Hematopoietic multipotent progenitor cell treated with erythropoietin and hydrocortisone succinate and interleukin-3 and kit ligand, for 17 days (in vitro differentiated cells): ENCODE results near the gene MAP10.
"Not testable (repeated sequence)": the region's sequence is repeated elsewhere in the genome, so short reads cannot be mapped to it uniquely, and the experiment has no call there.

Experiments used
- DNase-seq: peaks from one replicate; pipeline ENCODE4 v3.0.0-alpha.2; 2015; ENCODE audit warnings: low spot score

MAP10 gene

GRCh38 chr1:232805269-232806185 is at the start of gene MAP10:
Gene MAP10, plus strand, starts transcription at chr1:232805416. Its CDS starts 34 bp downstream, at chr1:232805450.
- DNase-seq = no peak

GRCh38 chr1:232764458-232765251 is 40.6 kb upstream of the MAP10 start:
- no peak for DNase-seq

GRCh38 chr1:232765542-232765941 is 39.7 kb upstream of the MAP10 start:
- no peak for DNase-seq

GRCh38 chr1:232766241-232766890 is 38.9 kb upstream of the MAP10 start:
- no peak for DNase-seq

GRCh38 chr1:232766904-232767303 is 38.3 kb upstream of the MAP10 start:
- DNase-seq = no peak

- no peak for DNase-seq
Measured at GRCh38 chr1:232767305-232768074, 37.7 kb upstream of the MAP10 start.

- no peak for DNase-seq
Measured at GRCh38 chr1:232768793-232769192, 36.4 kb upstream of the MAP10 start.

GRCh38 chr1:232769733-232770132 is 35.5 kb upstream of the MAP10 start:
- DNase-seq = no peak

- DNase-seq = no peak
Measured at GRCh38 chr1:232773752-232774151, 31.5 kb upstream of the MAP10 start.

- no peak for DNase-seq
Measured at GRCh38 chr1:232776526-232777106, 28.6 kb upstream of the MAP10 start.

GRCh38 chr1:232780354-232780753 is 24.9 kb upstream of the MAP10 start:
- no peak for DNase-seq

- no peak for DNase-seq
Measured at GRCh38 chr1:232784794-232785193, 20.4 kb upstream of the MAP10 start.

- not testable (repeated sequence) for DNase-seq
Measured at GRCh38 chr1:232785630-232786029, 19.6 kb upstream of the MAP10 start.

- no peak for DNase-seq
Measured at GRCh38 chr1:232786845-232787455, 18.3 kb upstream of the MAP10 start.

GRCh38 chr1:232788235-232788872 is 16.9 kb upstream of the MAP10 start:
- DNase-seq = no peak

GRCh38 chr1:232789651-232790050 is 15.6 kb upstream of the MAP10 start:
- DNase-seq = no peak

GRCh38 chr1:232792949-232793348 is 12.3 kb upstream of the MAP10 start:
- DNase-seq = no peak

- DNase-seq = no peak
Measured at GRCh38 chr1:232793944-232794343, 11.3 kb upstream of the MAP10 start.

GRCh38 chr1:232795497-232796053 is 9.6 kb upstream of the MAP10 start:
- DNase-seq = no peak
